Forelimb muscle (tissue), 1 donor: ENCODE measurements around the gene CD300H. TPM values are rescaled to one million over a fixed set of nuclear protein-coding genes. Genes with fewer than 3 reads are reported as not detected.

Experiments used
- DNase-seq: peaks from one replicate; pipeline ENCODE4 v3.0.0-alpha.2; 2013; ENCODE audit warnings: low read depth
- polyA plus RNA-seq: library from polyadenylated mRNA; unstranded; fragments of 120-200 nt; gene quantifications from one replicate; pipeline ENCODE4 v1.2.1, GENCODE V29; 2013; ENCODE audit not compliant: insufficient read length

Gene CD300H
- polyA plus RNA-seq, 1 donor: not detected

DNA sequence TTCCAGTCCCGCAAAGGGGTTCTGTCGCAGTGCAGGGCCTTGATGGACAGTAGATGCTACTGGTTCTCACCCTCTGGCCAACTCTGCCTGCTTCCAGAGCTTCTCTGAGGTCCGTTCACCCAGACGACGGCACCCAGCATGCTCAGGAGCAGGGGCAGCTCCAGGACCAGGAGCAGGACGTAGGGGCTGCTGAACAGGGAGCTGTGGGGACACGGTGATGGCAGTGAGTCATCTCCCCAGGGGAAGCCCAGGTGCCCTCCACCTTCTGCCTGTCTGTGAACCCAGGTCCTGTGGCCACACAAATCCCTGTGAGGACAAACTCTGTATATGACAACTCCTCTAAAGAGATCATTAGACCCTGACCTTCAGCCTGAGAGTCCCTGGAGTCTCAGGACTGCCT, 18.0 kb downstream of the CD300H start:
- DNase-seq: no peak

DNA sequence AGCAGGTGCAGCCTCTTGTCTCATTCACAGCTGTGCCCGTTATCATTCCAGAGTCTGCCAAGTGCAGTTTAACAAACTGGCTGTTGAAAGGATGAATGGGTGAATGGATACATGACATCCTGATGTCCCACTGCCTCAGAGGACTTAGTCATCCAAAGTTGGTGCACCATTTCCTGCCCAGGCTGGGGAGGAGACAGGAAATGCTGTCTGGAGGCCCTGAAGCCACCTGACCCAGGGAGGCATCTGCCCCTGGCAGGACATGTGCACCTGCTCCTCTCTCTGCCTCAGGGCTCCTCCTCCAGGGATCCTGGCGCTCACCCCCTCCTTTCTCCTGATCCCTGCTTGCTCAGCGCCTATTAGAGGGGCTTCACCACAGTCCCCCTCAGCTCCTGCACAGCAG, 19.6 kb downstream of the CD300H start:
- DNase-seq: no peak

DNA sequence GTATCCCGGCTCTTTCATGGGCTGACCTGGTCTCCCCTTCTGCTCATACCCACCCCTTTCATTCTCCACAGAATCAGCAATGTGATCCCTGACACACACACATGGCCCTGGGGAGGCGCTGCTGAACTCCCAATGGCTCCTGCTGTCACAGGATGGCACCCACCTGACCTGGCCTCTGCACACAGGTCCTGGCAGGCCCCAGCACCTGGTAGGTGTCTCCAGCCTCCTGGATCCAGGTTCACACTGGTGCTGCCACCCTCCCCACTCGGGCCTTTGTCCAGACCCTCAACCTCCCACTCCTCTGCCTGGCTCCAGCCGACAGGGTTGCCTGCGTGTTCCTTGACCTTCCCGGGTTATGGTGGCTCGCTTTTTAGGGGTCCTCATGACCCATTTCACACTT, 20.0 kb downstream of the CD300H start:
- no peak for DNase-seq

DNA sequence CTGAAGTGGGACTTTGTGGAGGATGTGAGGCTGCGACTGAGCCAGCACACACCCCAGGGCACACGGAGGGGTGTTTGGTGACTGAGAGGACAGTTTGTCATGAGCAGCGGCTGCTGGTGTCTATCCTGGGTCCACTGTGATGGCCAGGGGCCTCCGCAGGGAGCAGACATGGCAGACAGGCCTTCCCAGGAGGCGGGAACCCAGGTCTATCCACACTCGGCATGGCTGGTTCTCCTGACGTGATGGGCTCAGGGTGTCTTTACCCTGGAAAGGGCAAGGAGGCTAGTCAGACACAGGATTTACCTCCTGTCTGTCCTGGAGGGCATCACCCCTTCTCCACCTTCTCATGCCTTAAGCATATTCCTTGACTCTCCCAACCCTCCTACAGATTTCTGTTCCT, 20.7 kb downstream of the CD300H start:
- no peak for DNase-seq

DNA sequence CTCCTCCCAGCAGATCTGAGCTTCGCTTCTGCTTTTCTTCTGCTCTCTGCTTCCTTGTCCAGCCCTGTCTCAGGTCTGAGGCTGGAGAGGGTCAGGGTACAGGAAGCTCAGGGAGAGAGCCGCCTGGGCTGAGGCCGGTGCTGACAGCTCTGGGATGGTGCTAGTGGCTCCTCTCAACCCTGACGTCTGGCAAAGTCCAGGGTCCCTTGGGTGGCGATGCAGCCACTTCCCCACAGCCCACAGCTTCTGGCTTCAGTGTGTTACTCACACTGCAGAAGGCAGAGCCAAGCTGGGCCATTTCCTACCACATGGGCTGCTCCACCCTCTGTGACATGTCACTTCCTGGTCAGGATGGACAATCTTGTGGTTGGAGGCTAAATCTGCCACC, 21.5 kb downstream of the CD300H start, which contains the start of gene CD300C:
TSS of gene CD300C (minus strand) at position 273 of the 388 bp plus-strand sequence. CDS start 333 bp downstream, outside the sequence.
- DNase-seq: no peak

DNA sequence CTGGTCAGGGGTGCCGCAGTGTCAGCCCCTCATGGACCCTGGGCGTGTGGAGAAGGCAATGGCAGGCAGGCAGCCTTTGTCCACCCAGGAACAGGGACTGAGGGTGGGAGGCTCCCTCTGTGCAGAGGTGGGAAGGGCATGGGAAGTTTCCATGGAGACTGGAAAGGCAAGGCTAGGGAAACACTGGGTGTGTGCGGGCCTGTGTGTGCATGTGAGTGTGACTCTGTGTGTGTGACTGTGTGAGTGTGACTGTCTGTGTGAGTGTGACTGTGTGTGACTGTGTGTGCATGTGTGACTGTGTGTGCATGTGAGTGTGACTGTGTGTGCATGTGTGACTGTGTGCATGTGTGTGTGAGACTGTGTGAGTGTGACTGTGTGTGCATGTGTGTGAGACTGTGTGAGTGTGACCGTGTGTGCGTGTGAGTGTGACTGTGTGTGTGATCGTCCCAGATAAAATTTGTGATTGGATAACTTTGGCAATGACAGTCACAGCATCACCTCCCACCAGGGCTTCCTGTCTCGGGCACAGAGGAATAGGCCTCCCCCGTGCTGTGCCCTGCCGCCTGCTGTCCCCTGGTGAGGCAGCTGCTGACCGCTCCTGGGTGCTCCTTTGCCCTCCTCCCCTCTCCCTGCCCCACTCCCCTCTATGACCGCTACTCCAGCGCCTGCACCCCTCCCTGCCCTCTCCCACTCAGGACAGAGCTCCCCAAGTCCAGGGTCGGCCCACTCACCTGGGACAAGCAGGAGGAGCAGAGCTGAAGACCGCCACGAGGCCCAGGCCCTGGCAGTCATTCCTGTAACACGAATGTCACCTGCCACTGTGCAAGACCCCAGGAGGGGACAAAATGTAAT, 22.1 kb downstream of the CD300H start:
- no peak for DNase-seq

DNA sequence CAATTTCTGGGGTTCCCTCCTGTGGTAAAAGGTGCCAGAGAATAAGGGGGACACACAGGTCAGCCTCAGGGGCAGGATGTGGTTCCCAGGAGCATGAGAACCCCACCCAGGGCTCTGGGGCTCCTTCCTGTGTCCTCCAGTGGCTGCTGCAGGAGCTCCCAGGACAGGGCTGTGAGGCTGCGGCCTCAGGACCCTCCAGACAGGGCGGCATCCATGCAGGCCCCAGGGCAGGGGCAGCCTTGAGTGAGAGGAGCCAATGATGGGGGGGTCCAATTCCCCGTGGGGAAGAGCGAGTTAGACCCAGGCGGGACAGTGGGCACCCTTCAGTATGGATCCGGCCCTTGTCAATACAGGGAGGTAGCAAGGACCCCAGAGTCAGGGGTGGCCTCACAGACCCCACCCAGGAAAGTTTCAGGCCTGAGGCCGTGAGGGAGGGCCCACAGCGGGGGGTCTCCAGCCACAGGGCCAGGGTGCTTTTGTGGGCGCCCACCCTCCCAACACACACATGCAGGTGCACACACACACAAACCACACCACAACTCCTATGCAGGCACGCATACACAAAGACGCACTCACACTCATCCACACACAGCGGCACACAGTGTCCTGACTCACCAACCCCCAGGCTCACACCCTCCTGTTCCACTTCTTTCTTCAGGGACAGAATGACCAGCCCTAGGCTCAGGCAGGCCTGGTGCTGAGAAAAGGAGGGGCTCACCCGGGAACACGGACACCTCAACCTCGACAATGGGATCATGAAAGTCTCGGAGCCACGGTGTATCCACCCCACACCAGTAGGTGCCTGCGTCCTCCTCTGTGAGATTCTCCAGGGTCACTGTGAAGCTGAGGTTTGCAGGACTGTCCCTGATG, 23.2 kb downstream of the CD300H start:
- no peak for DNase-seq

DNA sequence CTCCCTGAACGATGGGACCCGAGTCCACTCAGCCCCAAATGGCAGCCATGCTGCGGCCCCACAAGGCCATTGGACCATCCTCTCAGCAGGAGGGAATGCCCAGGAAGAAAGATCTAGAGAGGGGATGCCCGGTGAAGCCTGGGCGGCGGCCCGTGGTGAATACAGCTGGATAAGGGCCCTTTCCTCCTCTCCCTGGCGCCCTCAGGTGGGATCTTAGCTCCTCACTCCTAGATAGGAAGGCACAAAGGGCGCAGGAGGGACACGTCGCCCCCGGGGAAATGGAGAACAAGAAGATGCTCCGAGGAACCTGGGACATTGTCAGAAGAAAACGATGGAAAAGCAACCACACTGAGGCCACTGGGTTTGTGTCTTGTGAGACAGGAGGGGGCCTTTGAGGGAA, 23.9 kb downstream of the CD300H start:
- no peak for DNase-seq

DNA sequence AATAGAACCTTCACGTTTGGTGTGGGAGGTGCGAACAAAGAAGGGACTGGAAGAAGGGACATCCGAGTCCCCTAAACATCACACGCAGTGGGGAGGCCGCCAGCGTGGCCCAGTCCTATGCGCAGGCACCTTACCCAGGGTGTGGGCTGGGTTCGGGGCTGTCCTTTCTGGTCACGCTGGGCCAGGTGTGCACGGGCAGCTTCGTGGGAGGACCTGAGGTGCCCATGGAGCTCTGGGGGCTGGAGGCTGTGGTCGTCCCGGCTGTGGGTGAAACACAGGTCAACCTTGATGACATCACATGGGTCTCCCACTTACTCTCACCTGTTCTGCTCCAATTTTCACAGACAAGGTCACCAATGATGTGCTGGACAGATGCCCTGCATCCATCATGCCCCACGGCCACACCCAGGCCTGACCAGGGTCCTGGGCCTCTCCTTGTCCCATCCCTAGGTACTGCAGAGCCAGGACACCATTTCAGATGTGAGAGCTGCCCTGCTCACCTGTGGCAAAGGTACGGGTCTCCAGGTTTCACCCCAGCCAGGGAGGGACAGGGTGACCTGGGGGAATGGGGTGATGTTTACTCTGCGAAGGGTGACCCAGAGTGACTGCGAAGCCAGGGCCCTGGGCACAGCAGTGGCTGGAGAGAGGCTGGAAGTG, 24.5 kb downstream of the CD300H start:
- no peak for DNase-seq

DNA sequence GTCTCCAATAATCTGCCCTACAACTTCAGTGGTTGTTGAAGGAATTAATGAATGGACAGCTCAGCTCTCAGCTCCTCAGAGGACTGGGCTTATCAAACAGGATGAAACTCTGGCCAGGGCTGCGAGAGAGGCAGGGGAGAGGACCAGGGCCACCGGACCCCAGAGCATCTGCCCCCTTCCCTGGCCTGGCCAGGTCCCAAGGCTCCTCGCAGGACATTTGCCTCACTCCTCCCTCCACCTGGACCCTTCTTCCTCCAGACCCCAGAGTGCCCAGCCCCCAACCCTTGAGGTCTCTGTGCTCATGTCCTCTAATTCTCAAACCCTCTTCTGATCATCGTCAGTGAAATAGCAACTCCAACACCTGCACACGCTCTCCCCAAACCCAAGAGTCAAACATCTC, 25.1 kb downstream of the CD300H start:
- DNase-seq: no peak

DNA sequence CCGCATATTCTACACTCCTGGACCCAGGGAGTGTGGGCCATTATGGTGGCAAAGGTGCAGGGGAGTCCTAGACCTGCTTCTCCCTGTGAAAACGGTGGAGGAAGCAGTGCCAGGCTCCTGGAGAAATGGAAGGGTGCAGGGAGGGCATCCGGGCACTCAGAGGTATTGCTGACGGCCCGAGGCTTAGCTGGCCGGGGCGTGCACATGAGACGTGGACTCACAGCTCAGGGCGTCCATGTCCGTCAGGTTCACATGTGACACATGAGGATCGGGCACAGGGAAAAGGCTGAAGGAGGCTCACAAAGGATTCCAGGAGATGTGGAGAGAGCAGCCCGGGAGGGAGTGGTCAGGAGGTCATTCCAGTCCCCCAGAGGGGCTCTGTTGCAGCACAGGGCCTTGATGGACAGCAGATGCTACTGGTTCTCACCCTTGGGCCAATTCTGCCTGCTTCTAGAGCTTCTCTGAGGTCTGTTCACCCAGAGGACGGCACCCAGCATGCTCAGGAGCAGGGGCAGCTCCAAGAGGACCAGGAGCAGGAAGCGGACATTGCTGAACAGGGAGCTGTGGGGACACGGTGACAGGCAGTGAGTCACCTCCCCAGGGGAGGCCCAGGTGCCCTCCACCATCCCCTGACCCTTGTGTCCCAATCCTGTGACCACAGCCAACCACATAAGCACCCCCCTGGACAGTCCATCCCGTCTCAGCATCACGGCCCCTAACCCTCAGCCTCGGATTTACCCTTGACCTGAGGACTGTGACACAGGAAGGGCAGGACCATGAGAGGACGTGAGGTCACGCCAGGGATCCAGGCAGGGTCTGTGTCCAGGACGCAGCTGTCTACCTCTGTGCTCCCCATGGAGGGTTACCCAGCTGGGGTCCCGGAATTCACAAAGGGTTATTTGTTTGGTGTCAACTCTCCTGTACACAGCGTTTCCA, 25.9 kb downstream of the CD300H start:
- no peak for DNase-seq

DNA sequence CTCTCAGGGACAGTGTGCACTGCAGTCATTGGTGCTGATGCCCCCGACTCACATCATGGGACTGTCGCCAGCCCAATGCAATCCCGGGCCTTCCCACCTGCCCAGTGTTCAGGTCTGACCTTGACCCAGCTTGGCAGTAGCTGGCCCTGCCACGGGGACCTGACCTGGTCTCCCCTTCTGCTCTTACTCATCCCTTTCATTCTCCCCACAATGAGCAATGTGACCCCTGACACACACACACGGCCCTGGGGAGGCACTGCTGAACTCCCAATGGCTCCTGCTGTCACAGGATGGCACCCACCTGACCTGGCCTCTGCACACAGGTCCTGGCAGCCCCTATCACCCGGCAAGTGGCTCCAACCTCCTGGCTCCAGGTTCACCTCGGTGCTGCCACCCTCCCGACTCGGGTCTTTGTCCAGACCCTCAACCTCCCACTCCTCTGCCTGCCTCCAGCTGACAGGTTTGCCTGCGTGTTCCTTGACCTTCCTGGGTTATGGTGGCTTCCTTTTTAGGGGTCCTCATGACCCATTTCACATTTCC, 28.0 kb downstream of the CD300H start:
- DNase-seq: no peak

DNA sequence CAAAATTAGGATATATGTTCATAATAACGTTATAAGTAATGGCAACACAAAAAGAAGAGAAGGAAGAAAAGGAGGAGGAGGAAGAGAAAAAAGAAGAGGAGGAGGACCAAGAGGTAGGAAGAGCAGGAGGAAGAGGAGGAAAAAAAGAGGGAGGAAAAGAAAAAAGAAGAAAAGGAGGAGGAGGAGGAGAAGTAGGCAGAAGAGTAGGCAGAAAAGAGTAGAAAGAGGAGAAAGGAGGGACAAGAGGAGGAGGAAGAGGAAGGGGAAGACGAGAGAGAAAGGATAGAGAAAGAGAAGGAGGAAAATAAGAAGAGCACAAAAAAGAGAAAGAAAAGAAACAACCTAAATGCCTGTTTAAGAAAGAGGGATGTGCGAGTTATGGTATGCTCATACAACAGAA, 30.4 kb downstream of the CD300H start:
- no peak for DNase-seq

DNA sequence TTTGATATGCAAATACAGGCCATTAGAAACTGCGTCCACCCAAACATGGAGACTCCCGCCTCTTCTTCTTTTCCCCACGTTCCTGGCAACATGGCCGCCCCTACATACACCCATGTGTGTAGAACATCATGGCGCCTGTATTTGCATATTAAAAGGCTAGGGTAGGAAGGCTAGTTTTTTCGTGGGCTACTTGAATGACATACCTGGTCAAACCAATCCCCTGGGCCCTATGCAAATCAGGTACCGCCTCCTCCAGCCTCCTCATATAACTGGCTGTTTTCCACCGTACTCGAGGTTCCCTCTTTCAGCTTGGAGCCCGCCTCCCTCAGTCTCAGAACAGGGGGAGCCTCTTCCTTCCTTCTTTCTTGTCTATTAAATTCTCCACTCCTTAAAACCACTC, 35.2 kb downstream of the CD300H start:
- no peak for DNase-seq

DNA sequence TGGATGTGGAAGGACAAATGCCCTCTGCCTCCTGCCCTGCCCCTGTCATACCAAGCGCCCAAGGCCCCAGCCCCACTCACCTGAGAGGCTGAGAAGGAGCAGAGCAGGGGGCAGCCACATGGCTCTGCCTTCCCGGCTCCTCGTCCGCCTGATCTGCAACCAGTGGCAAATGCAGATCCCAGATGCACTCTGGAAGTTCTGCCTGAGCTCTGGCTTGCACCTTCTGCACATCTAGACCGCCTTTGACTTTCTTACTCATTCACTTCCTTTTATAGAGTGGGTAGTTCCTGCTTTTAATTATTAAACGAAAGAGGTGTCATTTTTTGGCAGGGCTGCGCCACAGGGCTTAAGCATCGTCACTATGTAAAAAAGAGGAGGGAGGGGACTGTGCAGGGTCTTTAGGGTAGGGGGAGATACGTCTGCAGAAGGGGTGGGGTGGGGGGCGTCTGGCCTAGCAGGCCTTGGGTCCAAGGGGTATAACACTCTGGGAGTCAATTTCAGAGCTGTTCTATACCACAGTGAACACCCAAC, 36.0 kb downstream of the CD300H start, which contains the start of gene CD300LB:
TSS of gene CD300LB (minus strand) at position 245 of the 531 bp plus-strand sequence. CDS start at position 120, 125 bp downstream.
- no peak for DNase-seq

DNA sequence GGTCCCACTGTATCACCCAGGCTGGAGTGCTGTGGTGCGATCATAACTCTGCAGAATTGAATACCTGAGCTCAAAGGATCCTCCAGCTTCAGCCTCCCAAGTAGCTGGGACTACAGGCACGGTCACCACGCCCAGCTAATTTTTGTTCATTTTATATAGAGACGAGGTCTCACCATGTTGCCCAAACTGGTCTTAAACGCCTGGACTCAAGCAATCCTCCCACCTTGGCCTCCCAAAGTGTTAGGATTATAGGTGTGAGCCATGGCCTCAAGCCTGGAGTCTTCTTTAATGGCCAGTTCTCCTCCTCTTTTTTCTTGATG, 36.5 kb downstream of the CD300H start:
- DNase-seq: no peak

DNA sequence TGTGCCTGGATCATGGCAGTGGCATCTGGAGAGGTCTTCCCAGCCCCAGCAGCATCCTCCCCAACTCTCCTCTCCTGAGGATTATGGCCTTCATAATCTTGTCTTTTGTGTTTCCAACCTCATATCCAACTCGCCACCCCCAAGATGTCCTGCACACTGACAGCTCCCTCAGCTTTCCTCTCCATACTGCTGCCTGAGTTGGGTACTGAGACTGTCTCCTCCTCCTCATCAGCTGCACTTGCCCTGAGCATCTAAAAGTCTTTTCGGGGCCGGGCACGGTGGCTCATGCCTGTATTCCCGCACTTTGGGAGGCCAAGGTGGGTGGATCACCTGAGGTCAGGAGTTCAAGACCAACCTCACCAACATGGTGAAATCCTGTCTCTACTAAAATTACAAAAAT, 38.1 kb downstream of the CD300H start:
- DNase-seq: no peak

DNA sequence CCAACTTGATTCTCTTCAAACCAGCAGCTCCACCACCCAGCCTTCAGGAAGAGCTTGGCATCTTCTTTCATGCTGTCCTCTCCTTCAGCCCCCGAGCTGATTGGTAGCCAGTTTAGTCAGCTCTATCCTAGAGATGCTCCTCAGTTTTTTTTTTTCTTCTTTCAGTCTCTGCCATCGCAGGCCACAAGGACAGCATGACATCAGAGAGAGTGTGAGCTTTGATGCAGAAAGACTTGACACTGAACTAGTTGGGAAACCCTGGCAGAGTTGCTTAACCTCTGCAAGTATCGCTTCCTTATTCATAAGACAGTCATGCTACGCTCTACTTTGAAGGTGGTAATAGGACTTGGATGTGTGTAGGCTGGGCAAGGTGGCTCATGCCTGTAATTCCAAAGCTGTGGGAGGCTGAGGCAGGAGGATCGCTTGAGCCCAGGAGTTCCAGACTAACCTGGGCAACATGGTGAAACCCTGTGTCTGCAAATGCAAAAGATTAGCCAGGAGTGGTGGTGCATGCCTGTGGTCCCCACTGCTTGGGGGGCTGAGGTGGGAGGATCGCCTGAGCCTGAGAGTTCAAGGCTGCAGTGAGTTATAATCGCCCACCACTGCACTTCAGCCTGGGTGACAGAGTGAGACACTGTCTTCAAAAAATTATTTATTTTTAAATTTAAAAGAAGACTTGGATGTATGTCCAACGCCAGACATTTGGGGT, 38.7 kb downstream of the CD300H start:
- DNase-seq: no peak

DNA sequence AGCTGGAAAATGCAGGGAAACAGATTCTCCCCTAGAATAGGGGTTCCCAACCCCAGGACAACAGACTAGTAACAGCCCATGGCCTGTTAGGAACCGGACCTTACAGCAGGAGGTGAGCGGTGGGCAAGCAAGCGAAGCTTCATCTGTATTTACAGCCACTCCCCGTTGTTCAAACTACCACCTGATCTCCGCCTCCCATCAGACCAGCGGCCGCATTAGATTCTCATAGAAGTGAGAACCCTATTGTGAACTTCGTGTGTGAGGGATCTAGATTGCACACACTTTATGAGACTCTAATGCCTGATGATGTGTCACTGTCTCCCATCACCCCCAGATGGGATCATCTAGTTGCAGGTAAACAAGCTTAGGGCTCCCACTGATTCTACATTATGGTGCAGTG, 39.6 kb downstream of the CD300H start:
- no peak for DNase-seq

DNA sequence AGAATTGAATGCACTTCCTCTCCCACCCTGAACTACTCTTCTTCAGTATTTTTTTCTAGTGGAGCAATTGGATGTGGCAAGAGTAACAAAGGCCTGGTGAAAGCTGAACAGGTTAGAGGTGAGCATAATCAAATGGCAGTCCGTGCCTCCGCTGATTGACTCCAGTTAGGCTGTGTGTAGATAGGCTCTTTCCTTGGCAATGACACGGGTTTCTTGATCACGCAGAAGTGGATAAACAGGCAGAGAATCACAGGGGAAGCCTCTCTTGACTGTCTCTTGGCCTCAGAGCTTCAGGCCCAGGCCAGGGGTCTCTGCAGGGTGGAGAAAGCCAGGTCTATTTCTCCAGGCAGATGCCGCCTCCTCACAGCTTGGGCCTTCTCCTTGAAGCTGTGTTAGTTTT, 40.2 kb downstream of the CD300H start:
- DNase-seq: no peak
